IPS DF 6.9 (cell line): Measurements from ENCODE around the gene INCA1.

Experiments
- DNase-seq: peaks from one replicate; pipeline ENCODE4 v3.0.0-alpha.2; 2013; ENCODE audit warnings: low read depth, low spot score
- H3K27ac ChIP-seq: one replicate; pipeline ENCODE4 v1.5.1; 2013; ENCODE audit warnings: low read length, control low read depth
- H3K27me3 ChIP-seq: 2 replicates; pipeline ENCODE4 v1.6.1; 2013; ENCODE audit warnings: mild to moderate bottlenecking, low read length; ENCODE audit not compliant: control insufficient read depth, insufficient read depth
- H3K36me3 ChIP-seq: 2 replicates; pipeline ENCODE4 v1.6.1; 2013; ENCODE audit warnings: low read length; ENCODE audit not compliant: control insufficient read depth, insufficient read depth
- H3K4me1 ChIP-seq: 2 replicates; pipeline ENCODE4 v1.6.1; 2013; ENCODE audit warnings: low read length; ENCODE audit not compliant: control insufficient read depth, insufficient read depth
- H3K4me3 ChIP-seq: 2 replicates; pipeline ENCODE4 v1.5.1; 2013; ENCODE audit warnings: mild to moderate bottlenecking, low read length
- H3K9me3 ChIP-seq: 2 replicates; pipeline ENCODE4 v1.6.1; 2013; ENCODE audit warnings: low read length, inconsistent platforms; ENCODE audit not compliant: control insufficient read depth, insufficient read depth
- WGBS: extraction: QIAGEN DNeasy Blood & Tissue Kit; methylation state at CpG from one replicate; pipeline ENCODE4 v1.1.7; 2013; ENCODE audit warnings: mixed read lengths, missing lambda C conversion rate; ENCODE audit not compliant: insufficient read length, insufficient coverage; 5-methylcytosine and 5-hydroxymethylcytosine counted together

INCA1 gene

DNA sequence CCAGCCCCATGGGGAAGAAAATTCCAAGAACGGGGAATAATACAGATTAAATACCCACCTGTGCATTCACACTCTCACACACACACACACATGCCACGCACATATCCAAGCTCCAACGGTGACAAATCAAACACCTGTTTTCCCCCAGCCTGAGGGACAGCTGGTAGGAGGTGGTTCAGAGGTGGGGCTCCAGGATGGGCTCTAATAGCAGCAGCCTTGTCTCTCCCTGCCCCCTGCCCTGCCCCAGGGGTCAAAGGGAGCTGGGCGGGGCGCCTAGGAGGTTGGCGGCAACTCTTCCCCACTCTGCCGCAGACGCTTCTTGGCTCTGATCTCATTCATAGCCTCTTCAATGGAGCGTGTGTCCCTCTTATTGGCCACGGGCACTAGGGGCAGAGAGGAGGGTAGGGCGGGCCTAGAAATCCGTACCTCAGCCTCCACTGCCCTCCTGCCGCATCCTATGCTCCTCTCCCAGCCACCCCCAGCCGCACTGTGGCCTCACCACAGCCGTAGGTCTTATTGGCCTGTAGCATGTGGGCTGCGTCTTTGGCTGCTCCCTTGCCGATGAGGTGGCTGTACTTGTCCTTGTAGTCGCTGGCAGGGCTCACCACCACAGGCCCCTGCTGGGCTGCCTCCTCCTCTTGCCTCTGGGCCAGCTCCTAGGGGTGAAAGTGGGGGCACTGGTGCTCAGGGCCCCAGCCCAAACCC is 37.9 kb downstream of the INCA1 start:
- no CpG with 5 or more reads among the region's 18 CpGs for WGBS
- DNase-seq, result no peak

DNA sequence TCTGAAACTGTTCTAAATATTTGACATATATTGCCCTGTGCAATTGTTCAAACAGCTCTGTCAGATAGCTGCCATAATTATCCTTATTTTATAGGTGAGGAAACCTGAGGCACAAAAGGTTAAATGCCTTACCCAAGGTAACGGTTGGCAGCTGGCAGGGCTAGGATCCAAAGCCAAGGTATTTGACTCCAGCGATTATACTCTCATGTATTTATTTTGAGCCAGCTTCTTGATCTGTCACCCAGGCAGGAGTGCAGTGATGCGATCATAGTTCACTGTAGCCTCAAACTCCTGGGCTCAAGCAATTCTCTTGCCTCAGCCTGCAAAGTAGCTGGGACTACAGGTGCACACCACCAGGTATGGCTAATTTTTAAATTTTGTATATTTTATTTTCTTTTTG is 39.2 kb downstream of the INCA1 start:
- Histone ChIP-seq H3K4me1 (peaks cover 5% of the 10 kb centered on the region), H3K4me3 (no peak overlapping the region), H3K9me3 (no peaks in the 10 kb centered on the region), H3K27ac (no peak overlapping the region), H3K27me3 (no peaks in the 10 kb centered on the region), H3K36me3 (0 out of 2 replicates have a peak, but pooled peaks cover 3% of the 10 kb centered on the region)
- DNase-seq, result no peak
- no CpG with 5 or more reads among the region's 3 CpGs for WGBS

More for the DNA sequence above, 37.9 kb downstream of the INCA1 start:
- Histone ChIP-seq H3K36me3 (0 out of 2 replicates have a peak, but pooled peaks cover 3% of the 10 kb centered on the region), H3K4me3 (no peak overlapping the region), H3K27me3 (no peaks in the 10 kb centered on the region), H3K4me1 (peaks cover 5% of the 10 kb centered on the region), H3K27ac (no peak overlapping the region), H3K9me3 (no peaks in the 10 kb centered on the region)

DNA sequence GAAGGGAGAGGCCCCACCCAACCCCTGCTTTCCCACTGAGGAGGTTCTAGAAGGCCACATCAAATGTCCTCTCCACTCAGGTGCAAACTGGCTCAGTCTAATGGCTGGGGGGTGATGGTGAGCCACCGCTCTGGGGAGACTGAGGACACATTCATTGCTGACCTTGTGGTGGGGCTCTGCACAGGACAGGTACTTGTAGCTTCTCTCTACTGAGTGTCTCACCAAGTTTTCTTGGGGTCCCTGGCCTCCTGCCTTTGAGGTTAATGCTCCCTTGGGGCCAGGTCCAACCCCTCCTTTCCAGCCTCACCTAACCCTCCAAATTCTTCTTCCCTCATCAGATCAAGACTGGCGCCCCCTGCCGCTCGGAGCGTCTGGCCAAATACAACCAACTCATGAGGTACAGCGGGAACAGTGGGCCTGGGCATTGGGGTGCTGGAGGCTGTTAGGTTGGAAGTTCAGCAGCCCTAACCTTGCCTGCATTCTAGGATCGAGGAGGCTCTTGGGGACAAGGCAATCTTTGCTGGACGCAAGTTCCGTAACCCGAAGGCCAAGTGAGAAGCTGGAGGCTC is 40.7 kb downstream of the INCA1 start:
- Histone ChIP-seq H3K9me3 (no peaks in the 10 kb centered on the region), H3K4me1 (peaks cover 5% of the 10 kb centered on the region), H3K4me3 (no peak overlapping the region), H3K27ac (no peak overlapping the region), H3K36me3 (0 out of 2 replicates have a peak, but pooled peaks cover 3% of the 10 kb centered on the region), H3K27me3 (no peaks in the 10 kb centered on the region)
- whole genome bisulfite sequencing, result no CpG with 5 or more reads among the region's 10 CpGs
- DNase-seq, result no peak

DNA sequence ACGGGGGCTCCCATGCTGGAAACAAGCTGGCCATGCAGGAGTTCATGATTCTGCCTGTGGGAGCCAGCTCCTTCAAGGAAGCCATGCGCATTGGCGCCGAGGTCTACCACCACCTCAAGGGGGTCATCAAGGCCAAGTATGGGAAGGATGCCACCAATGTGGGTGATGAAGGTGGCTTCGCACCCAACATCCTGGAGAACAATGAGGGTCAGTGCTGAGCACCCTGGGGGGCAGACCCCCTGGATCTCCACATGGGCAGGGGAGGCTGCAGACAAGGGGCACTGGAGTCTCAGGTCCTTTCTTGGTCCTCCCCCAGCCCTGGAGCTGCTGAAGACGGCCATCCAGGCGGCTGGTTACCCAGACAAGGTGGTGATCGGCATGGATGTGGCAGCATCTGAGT is 42.2 kb downstream of the INCA1 start:
- H3K36me3 ChIP-seq, result 0 out of 2 replicates have a peak, but pooled peaks cover 3% of the 10 kb centered on the region
- WGBS, result no CpG with 5 or more reads among the region's 8 CpGs
- H3K4me1 ChIP-seq, result peaks cover 6% of the 10 kb centered on the region; the same call in 1 of the 2 replicates
- H3K27ac ChIP-seq, result no peak overlapping the region
- H3K27me3 ChIP-seq, result no peaks in the 10 kb centered on the region
- DNase-seq, result no peak
- no peaks in the 10 kb centered on the region for H3K9me3 ChIP-seq
- no peak overlapping the region for H3K4me3 ChIP-seq

DNA sequence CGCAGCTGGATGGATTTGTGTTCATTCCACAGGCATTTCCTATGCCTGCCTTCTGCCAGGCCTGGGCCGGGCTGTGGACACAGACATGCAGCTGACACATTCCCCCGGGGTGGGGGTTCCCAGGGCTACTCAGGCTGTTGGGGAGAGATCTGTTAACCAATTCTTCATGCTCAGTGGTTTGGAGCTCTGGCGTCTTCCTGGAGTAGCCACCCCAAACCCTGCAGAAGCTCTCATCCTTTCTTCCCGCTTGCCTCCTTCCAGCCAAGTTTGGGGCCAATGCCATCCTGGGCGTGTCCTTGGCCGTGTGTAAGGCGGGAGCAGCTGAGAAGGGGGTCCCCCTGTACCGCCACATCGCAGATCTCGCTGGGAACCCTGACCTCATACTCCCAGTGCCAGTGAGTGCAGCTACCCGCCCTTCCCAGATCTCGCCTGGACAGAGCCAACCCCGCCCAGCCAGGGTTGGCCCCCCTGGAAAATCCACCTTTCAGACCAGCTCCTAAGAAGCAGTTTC is 43.8 kb downstream of the INCA1 start:
- no peaks in the 10 kb centered on the region for H3K36me3 ChIP-seq
- no peak overlapping the region for H3K4me3 ChIP-seq
- H3K4me1 ChIP-seq, result 0 out of 2 replicates have a peak, but pooled peaks cover 3% of the 10 kb centered on the region
- DNase-seq, result no peak
- H3K27me3 ChIP-seq, result no peaks in the 10 kb centered on the region
- H3K9me3 ChIP-seq, result no peaks in the 10 kb centered on the region
- WGBS, result no CpG with 5 or more reads among the region's 14 CpGs
- H3K27ac ChIP-seq, result no peak overlapping the region

DNA sequence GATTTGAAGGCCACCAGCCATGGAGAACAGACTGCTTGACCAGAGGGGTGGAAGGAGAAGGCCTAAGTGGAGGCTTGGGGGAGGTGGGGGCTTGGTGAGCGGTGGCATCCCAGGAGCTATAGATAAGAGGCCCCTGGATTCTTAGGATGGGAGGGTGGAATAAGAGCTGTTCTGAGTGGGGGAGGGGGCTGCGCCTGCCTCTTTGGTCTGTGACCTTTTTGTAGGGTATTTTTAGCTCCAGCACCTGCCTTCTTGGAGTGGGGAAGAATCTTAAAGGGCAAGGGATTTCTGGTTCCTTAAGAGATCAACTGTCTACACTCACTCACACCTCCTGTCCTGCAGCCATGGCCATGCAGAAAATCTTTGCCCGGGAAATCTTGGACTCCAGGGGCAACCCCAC is 45.8 kb downstream of the INCA1 start:
- H3K36me3 ChIP-seq, result peaks cover 3% of the 10 kb centered on the region
- no peak for DNase-seq
- no peak overlapping the region for H3K4me3 ChIP-seq
- no CpG with 5 or more reads among the region's 3 CpGs for WGBS
- H3K9me3 ChIP-seq, result no peaks in the 10 kb centered on the region
- H3K27me3 ChIP-seq, result no peaks in the 10 kb centered on the region
- H3K27ac ChIP-seq, result no peak overlapping the region
- 0 out of 2 replicates have a peak, but pooled peaks cover 3% of the 10 kb centered on the region for H3K4me1 ChIP-seq

DNA sequence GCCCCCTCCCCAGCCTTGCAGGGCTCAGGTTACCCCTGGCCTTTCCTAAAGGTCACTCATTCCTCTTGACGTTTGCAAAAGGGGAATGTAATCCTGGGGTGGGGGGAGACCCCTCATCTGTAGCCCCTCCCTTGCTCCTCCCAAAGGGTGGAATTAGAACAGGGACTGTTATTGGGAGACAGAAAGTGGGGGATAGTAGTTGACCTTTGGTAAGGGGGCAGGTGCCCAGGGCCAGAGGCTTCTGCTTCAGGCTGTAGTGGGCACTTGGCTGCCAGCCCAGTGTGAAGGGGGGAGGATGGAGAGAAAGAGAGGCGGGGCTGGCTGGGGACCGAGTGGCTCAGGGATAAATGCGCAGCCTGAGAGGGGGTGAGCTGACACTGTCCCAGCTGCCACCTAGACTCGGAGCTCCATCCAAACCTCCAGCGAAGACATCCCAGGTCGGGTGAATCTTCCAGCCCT is 46.5 kb downstream of the INCA1 start, which contains the start of gene ENO3:
Gene ENO3, plus strand, starts transcription at position 374 of the 459 bp plus-strand sequence. CDS start 711 bp downstream, outside the sequence.
- no peak within 1 kb of the TSS for H3K27ac ChIP-seq

DNA sequence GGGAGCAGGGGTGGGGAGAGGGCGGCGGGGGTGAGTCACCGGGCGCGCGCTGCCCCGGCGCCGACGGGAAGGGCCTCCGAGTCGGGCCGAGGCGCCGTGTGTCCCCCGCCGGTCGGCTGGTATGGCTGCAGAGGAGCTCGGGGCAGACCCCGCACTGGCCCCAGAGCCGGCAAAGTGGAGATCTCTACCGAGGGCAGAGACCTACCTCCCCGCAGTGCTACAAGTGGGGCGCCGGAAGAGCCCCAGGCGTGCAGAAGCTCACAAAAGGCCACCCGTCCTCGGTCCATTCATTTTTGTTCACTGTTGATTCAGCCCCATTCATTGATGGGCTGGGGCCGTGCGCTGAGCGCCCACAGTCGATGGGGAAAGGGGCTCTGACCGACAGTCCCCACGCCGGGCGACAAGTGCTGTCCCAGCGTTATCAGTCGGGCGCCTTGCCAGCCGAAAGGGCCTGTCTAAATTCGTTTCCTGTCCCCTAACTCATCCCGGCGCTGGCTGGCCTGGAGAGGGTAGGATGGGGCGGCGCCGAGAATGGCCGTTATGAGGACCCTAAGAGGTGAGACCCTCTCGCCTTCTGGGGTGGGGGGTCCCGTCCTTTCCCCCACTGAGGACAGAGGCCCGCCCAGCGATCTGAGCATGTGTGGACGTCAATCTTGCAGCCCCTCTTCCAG is 47.1 kb downstream of the INCA1 start:
- WGBS, result no CpG with 5 or more reads among the region's 52 CpGs
- Histone ChIP-seq H3K4me1 (peaks cover 5% of the 10 kb centered on the region; the same call in 1 of the 2 replicates), H3K9me3 (no peaks in the 10 kb centered on the region)

More for the DNA sequence above, 46.5 kb downstream of the INCA1 start, which contains the start of gene ENO3:
- H3K4me3 ChIP-seq, result peak within 1 kb of the TSS; percentile 42; the same call in 1 of the 2 replicates
- peaks cover 9% of the 10 kb centered on the region for H3K36me3 ChIP-seq
- peaks cover 5% of the 10 kb centered on the region; the same call in 1 of the 2 replicates for H3K4me1 ChIP-seq
- DNase-seq, result no peak
- WGBS, result no CpG with 5 or more reads among the region's 7 CpGs
- H3K27me3 ChIP-seq, result no peaks in the 10 kb centered on the region
- no peaks in the 10 kb centered on the region for H3K9me3 ChIP-seq

DNA sequence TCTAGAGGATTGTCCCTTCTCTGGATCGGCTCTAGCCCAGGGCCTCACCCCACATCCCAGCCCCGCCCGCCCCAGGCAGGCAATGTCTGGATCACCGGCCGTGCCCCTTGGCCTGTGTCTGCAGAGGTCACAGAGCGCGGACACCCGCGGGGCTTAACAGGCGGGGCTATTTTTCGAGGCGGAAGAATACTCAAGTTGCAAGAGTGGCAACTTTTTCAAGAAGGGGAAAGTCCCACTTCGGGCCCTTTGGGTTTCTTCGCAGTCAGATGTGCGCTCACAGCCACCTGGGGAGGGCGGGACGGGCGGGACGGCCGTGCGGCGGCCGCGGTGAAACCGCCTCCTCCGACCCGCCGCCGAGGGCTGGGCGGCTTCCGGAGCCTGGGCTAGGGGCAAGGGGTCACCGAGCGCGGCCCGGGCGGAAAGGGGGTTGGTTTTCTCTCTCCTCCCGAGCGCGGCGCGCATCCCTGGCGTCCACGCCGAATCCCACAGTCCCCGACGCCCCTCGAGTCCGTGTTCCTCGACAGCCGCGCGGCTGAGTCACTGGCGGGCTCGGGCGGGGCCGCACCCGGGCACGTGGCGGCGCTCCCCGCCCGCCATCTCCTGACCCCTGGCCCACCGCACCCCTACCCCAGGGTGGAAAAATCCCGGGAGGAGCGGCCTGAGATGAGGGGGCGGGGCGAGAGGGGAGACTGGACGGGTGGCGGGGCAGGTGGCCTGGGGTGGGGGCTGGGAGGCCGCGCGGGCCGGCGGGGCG is 47.8 kb downstream of the INCA1 start:
- Histone ChIP-seq H3K4me1 (peaks cover 5% of the 10 kb centered on the region; the same call in 1 of the 2 replicates), H3K9me3 (no peaks in the 10 kb centered on the region), H3K27ac (peak overlapping the region; percentile 11), H3K4me3 (peak overlapping the region; percentile 70; the same call in 1 of the 2 replicates), H3K36me3 (peaks cover 15% of the 10 kb centered on the region), H3K27me3 (no peaks in the 10 kb centered on the region)
- DNase-seq, result no peak
- WGBS, result no CpG with 5 or more reads among the region's 75 CpGs

More for the DNA sequence above, 47.1 kb downstream of the INCA1 start:
- H3K27ac ChIP-seq, result no peak overlapping the region
- no peak for DNase-seq
- no peaks in the 10 kb centered on the region for H3K27me3 ChIP-seq
- H3K4me3 ChIP-seq, result peak overlapping the region; percentile 42; the same call in 1 of the 2 replicates
- H3K36me3 ChIP-seq, result peaks cover 11% of the 10 kb centered on the region
